GM21786 (cell line): ENCODE results near the gene NBEAL2.

Source experiments
- ATAC-seq: cut with Tn5 transposase; IDR thresholded peaks from one replicate; pipeline ENCODE4 v1.9.1; 2021; ENCODE audit not compliant: unreplicated experiment

The NBEAL2 gene

DNA sequence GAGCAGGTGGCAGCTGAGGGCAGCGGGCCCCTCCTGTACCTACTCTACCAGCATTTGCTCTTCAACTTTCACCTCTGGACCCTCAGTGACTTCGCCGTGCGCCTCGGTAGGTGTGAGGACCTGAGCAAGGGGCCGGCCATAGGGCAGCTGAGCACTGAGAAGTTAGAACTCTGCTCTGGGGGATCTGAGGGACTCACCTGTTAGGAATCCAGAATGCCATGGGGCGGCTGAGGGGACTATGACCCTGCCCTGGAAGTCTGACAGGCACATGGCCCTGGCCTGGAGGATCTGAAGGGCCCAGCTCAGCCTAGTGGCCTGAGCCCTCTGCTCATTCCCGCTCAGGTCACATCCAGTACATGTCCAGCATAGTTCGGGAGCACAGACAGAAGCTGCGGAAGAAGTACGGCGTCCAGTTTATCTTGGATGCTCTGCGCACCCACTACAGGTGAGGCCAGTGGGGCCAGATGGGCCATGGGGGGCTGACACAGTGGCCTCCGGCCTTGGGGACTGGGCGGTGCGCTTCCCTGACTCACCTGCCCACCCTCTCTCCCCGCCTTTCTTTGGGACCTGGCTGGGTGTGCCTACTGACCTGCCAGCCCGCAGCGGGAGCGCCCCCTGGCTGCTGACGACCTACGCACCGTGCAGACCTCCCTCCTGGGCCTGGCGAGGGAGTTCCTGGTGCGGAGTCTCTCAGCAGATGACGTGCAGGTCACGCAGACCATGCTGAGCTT lies 18.8 kb downstream of the NBEAL2 start:
- no peak for ATAC-seq

DNA sequence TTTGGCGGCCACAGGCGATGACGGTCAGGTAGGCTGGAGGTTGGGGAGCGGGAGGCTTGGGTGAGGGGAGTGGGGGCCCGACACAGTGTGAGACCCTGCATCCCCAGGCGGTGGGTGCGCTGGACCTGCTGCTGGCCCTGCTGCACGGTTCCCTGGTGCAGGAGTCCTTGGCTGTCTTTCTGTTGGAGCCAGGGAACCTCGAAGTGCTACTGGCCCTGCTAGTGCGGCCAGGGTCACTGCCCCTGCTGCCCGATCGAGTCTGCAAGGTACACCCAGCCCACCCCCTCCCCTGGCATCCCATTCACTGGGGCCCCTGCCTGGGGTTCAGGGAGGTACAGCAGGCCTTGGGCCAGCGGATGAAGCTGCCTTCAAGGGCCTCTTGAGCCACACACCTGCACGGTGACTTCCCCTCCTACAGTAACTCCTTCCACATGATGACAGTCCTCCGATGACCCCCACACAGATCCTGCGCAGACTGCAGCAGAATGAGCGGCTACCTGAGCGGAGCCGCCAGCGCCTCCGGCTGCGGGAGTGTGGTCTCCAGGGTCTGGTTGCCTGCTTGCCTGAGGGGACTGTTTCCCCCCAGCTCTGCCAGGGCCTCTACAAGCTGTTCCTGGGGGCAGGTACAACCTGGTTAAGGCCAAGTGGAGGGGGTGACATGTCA lies 19.5 kb downstream of the NBEAL2 start:
- no peak for ATAC-seq

DNA sequence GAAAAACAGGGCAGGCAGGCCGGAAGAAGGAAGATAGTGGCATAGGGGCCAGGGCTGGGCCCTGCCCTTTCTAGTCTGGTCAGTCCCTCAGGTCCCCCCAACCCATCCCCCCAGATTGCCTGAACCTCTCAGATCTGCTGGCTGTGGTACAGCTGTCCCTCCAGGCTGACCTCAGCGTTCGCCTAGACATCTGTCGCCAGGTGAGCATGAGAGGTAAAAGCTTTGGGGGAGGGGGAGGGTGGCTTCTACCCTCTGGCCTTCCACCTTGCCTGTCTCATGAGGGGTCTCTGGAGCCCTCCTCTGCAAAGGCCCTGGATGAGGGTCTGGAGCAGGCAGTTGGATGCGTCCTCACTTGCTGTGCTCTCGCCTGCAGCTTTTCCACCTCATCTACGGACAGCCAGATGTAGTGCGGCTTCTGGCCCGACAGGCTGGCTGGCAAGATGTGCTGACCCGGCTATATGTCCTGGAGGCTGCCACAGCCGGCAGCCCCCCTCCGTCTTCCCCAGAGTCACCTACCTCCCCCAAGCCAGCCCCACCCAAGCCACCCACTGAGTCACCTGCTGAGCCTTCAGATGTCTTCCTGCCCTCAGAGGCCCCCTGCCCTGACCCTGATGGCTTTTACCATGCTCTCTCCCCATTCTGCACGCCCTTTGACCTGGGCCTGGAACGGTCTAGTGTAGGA lies 20.2 kb downstream of the NBEAL2 start:
- ATAC-seq = no peak

DNA sequence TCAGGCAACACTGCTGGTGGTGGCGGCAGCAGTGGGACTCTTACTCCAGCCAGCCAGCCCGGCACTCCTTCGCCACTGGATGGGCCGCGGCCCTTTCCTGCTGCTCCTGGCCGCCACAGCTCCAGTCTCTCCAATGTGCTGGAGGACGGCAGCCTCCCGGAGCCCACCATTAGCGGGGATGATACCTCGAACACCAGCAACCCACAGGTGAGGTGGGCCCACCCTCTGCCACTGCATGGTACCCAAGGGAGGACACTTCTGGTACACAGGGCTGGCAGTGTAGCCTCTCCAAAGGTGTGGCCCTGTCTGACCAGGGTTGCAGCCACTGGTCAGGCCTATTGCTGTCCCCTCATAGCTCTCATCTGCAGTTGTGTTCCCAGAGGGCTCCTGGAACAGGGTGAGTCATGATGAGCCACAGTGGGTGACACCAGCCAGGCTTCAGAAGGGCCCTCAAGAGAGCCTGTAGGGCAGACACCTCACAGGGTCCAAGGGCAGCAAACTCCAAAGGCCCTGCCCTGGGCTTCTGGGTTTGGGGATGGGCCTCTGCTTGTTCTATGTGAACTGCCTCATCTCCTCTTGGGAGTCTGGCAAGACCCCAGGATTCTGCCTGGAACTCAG lies 20.8 kb downstream of the NBEAL2 start:
- ATAC-seq = no peak

DNA sequence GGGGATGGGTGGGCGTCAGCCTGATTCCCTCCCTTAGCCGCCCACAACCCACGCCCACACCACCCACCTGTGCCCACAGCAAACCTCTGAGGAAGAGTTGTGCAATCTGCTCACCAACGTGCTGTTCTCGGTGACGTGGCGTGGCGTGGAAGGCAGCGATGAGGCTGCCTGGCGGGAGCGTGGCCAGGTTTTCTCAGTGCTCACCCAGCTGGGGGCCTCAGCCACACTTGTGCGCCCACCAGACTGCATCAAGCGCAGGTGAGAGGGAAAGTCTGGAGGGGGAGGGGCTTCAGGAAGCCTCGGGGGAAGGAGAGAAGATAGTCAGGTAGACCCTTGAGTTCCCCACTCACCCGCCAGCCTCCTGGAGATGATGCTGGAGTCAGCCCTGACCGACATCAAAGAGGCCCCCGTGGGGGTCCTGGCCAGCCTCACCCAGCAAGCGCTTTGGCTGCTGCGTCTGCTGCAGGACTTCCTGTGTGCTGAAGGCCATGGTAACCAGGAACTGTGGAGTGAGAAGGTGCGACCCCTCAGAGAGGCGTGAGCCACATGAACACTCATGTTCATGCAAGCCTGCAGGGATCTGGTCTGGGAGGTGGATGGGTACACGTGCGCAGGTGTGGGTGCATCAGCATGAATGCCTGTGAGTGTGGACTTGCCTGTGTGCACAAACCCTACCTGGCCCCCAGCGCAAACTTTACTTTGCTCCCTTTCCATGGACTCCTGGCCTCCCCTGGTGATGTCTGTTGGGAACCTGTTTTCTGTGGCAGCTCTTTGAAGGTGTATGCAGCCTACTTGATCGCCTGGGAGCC lies 21.7 kb downstream of the NBEAL2 start:
- no peak for ATAC-seq

DNA sequence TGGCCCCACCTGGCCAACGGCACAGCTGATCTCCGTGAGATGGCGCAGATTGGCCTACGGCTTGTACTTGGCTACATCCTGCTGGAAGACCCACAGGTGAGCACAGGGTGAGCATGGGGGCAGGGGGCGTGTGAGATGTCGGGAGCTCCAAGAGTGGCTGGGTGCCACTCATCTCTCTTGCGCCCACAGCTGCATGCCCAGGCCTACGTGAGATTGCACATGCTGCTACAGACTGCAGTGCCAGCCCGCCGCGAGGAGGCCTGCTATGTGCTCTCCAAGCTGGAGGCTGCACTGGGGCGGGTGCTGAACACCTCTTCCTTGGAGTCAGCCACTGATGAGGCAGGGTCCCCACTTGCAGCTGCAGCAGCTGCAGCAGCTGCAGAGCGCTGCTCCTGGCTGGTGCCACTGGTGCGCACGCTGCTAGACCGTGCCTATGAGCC lies 22.3 kb downstream of the NBEAL2 start:
- no peak for ATAC-seq

DNA sequence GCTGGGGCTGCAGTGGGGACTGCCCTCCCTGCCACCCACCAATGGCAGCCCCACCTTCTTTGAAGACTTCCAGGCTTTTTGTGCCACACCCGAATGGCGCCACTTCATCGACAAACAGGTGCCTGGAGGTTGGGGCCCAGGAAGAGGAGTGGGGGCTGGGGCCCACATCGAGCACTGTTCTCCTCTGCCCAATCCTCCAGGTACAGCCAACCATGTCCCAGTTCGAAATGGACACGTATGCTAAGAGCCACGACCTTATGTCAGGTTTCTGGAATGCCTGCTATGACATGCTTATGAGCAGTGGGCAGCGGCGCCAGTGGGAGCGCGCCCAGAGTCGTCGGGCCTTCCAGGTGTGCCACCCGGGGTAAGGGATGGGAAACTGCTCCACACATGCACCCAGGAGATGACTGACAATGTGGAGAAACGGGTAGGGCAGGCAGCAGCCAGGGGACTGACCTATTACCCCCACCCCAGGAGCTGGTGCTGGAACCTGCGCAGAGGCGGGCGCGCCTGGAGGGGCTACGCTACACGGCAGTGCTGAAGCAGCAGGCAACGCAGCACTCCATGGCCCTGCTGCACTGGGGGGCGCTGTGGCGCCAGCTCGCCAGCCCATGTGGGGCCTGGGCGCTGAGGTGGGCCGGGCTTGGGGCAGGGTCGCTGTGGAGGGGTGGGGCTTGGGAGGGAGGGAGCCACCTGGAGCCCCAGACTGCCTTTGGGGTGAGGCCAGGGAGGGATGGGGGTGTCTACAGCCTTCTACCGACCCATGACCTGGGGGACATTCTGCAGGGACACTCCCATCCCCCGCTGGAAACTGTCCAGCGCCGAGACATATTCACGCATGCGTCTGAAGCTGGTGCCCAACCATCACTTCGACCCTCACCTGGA lies 22.9 kb downstream of the NBEAL2 start:
- no peak for ATAC-seq

DNA sequence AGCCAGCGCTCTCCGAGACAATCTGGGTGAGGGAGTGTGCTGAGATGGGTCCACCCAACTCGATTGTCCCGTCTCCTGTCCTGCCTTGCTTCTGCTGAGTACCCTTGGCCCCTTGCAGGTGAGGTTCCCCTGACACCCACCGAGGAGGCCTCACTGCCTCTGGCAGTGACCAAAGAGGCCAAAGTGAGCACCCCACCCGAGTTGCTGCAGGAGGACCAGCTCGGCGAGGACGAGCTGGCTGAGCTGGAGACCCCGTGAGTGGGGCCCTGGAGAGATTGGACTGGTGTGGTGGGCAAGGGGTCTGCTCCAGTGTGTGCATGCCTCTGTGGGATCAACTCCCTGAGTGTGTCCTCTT lies 23.6 kb downstream of the NBEAL2 start:
- no peak for ATAC-seq

DNA sequence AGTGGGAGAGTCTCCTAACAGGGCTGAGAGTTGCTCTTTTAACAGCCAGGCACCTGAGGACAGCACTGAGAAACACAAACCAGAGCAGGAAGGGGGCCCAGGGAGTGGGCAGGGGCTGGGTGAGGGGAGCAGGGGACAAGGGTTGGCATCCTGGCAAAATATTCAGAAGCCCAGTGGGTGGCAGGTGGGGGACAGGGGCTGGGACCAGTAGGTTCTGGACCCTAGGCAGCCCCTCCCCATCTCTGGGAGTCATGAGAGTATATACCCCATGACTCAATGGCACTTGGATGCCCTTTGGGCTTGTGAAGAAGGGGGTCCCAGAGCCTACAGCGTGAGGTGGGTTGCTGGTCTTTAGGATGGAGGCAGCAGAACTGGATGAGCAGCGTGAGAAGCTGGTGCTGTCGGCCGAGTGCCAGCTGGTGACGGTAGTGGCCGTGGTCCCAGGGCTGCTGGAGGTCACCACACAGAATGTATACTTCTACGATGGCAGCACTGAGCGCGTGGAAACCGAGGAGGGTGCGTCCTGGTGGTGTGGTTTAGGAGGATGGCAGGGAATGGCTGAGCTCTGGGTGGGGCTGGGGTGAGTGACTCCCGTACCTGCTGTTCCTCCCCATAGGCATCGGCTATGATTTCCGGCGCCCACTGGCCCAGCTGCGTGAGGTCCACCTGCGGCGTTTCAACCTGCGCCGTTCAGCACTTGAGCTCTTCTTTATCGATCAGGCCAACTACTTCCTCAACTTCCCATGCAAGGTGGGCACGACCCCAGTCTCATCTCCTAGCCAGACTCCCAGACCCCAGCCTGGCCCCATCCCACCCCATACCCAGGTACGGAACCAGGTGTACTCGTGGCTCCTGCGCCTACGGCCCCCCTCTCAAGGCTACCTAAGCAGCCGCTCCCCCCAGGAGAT lies 24.2 kb downstream of the NBEAL2 start:
- no peak for ATAC-seq

DNA sequence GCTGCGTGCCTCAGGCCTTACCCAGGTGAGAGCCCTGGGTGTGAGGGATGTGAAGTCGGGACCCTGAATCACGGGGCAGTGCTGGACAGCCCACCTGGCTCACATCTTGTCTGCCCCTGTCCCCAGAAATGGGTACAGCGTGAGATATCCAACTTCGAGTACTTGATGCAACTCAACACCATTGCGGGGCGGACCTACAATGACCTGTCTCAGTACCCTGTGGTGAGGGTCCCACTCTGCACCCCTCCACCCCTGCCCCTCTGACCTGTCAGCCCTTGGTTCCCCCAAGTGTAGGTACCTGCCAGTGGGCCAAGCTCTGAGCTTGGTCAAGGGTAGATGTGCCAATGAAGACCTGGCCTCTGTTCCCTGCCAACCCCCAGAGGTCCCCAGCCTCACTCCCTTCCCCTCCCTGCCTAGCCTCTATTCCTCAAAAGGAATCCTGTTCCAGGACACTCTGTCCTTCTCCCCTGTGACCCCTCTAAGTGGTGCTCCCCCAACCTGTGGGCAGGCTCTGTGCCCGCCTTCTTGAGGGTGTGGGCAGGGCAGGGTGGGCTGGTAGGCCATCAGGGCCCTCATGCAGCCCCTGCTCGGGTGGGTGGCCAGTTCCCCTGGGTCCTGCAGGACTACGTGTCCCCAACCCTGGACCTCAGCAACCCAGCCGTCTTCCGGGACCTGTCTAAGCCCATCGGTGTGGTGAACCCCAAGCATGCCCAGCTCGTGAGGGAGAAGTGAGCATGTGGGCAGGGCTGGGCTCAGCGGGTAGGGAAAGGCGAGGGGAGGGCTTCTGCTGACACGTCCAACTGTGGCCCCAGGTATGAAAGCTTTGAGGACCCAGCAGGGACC lies 25.1 kb downstream of the NBEAL2 start:
- ATAC-seq = no peak

DNA sequence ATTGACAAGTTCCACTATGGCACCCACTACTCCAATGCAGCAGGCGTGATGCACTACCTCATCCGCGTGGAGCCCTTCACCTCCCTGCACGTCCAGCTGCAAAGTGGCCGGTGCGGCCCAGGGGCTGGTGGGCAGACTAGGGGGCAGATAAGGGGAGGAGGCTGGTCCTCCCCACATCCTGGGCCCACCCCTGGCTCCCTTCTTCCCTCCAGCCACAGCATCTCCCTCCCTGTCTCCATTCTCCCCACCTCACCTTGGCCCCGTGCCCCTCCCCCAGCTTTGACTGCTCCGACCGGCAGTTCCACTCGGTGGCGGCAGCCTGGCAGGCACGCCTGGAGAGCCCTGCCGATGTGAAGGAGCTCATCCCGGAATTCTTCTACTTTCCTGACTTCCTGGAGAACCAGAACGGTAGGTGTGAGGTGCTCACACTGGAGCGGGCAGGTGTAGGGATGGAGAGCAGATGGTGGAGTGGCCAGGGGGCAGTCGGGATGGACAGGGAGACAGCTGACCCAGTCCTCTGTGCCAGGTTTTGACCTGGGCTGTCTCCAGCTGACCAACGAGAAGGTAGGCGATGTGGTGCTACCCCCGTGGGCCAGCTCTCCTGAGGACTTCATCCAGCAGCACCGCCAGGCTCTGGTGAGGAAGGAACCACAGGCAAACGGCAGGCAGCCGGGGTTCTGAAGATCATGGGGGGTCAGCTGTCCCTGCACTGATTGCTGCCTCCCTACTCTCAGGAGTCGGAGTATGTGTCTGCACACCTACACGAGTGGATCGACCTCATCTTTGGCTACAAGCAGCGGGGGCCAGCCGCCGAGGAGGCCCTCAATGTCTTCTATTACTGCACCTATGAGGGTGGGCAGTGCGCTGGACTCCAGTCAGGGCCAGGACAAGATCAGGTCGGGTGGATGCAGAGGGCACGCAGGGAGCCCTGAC lies 26.0 kb downstream of the NBEAL2 start:
- no peak for ATAC-seq

DNA sequence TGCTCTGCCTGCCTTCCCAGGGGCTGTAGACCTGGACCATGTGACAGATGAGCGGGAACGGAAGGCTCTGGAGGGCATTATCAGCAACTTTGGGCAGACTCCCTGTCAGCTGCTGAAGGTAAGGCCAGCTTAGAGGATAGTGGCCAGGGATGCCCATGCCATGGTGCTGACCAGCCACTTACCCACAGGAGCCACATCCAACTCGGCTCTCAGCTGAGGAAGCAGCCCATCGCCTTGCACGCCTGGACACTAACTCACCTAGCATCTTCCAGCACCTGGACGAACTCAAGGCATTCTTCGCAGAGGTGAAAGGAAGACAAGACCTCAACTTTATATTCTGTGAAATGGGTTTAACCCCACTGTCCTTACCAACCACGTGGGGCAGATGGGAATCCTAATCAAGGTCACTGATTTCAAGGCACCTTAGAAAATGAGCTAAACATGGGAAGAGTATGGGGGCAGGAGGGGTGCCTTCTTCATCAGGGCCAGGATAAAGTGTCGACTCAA lies 26.7 kb downstream of the NBEAL2 start:
- ATAC-seq = no peak

DNA sequence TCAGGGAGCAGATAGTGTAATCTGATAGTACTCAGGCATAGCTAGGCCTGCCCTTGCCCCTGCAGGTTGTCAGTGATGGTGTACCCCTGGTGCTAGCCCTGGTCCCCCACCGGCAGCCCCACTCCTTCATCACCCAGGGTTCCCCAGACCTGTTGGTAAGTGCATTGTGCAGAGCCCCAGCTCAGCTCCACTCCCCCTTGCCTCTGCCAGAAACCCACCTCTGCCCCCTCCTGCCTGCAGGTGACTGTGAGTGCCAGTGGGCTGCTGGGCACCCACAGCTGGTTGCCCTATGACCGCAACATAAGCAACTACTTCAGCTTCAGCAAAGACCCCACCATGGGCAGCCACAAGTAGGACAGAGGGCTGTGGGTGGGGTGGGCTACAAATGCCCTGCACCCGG lies 27.5 kb downstream of the NBEAL2 start:
- ATAC-seq = no peak

DNA sequence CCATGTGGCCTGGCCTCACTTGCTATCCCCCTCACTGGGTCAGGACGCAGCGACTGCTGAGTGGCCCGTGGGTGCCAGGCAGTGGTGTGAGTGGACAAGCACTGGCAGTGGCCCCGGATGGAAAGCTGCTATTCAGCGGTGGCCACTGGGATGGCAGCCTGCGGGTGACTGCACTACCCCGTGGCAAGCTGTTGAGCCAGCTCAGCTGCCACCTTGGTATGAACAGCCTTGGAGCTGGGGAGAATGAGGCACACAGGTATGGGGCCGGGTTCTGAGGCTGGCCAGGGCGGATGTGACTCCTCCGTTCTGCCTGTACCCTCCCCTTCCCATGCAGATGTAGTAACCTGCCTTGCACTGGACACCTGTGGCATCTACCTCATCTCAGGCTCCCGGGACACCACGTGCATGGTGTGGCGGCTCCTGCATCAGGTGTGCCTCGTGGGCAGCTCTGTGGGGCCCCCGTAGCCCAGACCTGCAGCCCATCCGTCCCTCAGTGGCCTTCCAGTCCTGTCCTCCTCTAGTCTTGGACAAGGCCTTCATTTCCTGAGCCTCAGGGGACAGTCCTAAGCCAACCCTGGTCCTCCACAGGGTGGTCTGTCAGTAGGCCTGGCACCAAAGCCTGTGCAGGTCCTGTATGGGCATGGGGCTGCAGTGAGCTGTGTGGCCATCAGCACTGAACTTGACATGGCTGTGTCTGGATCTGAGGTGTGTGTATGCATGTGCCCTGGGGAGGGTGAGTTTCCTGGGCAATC lies 28.2 kb downstream of the NBEAL2 start:
- no peak for ATAC-seq

DNA sequence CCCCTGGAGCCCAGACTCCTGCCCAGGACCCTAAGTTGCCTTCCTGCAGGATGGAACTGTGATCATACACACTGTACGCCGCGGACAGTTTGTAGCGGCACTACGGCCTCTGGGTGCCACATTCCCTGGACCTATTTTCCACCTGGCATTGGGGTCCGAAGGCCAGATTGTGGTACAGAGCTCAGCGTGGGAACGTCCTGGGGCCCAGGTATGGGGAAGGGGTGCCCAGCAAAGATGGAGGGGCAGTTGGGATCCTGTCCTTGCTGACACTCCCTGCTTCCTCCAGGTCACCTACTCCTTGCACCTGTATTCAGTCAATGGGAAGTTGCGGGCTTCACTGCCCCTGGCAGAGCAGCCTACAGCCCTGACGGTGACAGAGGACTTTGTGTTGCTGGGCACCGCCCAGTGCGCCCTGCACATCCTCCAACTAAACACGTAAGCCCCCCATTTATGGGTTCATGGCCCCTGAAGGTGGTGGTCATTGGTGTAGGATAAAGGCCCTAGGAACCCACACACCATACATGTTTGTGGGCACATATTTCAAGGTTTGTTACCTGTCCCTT lies 28.8 kb downstream of the NBEAL2 start:
- ATAC-seq = no peak

DNA sequence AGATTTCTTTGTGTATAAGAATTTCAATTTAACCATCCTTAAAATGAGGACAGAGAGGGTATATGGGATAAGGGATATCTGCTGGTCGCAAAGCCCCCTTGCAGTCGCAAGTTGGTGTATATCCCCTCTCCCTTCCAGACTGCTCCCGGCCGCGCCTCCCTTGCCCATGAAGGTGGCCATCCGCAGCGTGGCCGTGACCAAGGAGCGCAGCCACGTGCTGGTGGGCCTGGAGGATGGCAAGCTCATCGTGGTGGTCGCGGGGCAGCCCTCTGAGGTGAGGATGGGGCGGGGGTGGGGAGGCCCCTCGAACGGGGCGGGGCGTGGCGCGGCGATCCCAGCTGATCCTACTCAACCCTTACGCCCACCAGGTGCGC lies 29.4 kb downstream of the NBEAL2 start:
- no peak for ATAC-seq
